ENCODE data around the gene DMC1.
A peak's percentile ranks its signal among the peaks of the same experiment; 100 is the strongest.
"Not testable (repeated sequence)": the region's sequence is repeated elsewhere in the genome, so short reads cannot be mapped to it uniquely, and the experiment has no call there.

The DMC1 gene

GRCh38 chr22:38569972-38570778 is at the start of gene DMC1:
Gene DMC1 (minus strand): TSS chr22:38570183. CDS start chr22:38568256, 1,927 bp downstream.
- peak; percentile 18 for DNase-seq

- no peak for DNase-seq
These were observed 48.7 kb upstream of the DMC1 start for GRCh38 chr22:38618682-38619081.

GRCh38 chr22:38618258-38618657 is 48.3 kb upstream of the DMC1 start:
- no peak for DNase-seq

GRCh38 chr22:38615064-38615405 is 45.1 kb upstream of the DMC1 start:
- not testable (repeated sequence) for DNase-seq

- no peak for DNase-seq
These were observed 44.5 kb upstream of the DMC1 start for GRCh38 chr22:38614332-38615063.

- DNase-seq = no peak
These were observed 43.6 kb upstream of the DMC1 start for GRCh38 chr22:38613588-38613987.

GRCh38 chr22:38612217-38613006 is 42.4 kb upstream of the DMC1 start:
- DNase-seq = no peak

- DNase-seq = no peak
These were observed 41.6 kb upstream of the DMC1 start for GRCh38 chr22:38611559-38611958.

- DNase-seq = no peak
These were observed 40.3 kb upstream of the DMC1 start for GRCh38 chr22:38610234-38610633.

GRCh38 chr22:38608992-38609750 is 39.2 kb upstream of the DMC1 start:
- DNase-seq = no peak

GRCh38 chr22:38607680-38608079 is 37.7 kb upstream of the DMC1 start:
- no peak for DNase-seq

GRCh38 chr22:38602166-38602565 is 32.2 kb upstream of the DMC1 start:
- no peak for DNase-seq

GRCh38 chr22:38601221-38601764 is 31.3 kb upstream of the DMC1 start:
- DNase-seq = no peak

- DNase-seq = no peak
These were observed 29.5 kb upstream of the DMC1 start for GRCh38 chr22:38599466-38599865.

GRCh38 chr22:38582923-38583322 is 12.9 kb upstream of the DMC1 start:
- not testable (repeated sequence) for DNase-seq

GRCh38 chr22:38578505-38578904 is 8.5 kb upstream of the DMC1 start:
- no peak for DNase-seq

GRCh38 chr22:38572065-38572464 is 2.1 kb upstream of the DMC1 start:
- DNase-seq = no peak

GRCh38 chr22:38570779-38571364 is 889 bp upstream of the DMC1 start:
- no peak for DNase-seq

GRCh38 chr22:38569181-38569971 is 607 bp downstream of the DMC1 start:
- no peak for DNase-seq

GRCh38 chr22:38567531-38568285 is 2.3 kb downstream of the DMC1 start:
- DNase-seq = no peak

All from cortex of kidney (tissue), 1 donor.